NCI-H510A treated with DMSO at 0.1 percent for 48 hours (cell line): ENCODE results near the gene ANKRD23.

Experiments
- DNase-seq: peaks from one replicate; lab custom pipeline; 2025; lab: John Stamatoyannopoulos, UW

Gene ANKRD23

DNA sequence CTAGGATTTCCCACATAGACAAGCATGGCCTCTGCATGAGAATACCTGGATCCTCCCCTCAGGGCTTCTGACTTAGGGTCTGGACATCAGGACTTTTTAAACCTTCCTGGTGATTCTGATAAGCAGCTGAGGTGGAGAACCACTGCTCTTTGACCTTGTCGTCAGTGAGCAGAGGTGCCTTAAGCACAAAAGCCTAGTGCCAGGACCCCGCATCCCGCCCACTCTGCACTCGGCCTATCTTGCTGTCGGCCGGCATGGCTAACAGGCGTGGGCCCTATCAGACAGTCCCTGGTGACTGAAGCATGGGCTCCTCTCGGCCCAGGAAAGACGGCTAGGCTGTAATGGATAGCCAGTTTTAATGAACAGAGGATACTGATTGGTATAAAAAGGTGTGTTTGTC, 6.2 kb downstream of the ANKRD23 start:
- no peak for DNase-seq

DNA sequence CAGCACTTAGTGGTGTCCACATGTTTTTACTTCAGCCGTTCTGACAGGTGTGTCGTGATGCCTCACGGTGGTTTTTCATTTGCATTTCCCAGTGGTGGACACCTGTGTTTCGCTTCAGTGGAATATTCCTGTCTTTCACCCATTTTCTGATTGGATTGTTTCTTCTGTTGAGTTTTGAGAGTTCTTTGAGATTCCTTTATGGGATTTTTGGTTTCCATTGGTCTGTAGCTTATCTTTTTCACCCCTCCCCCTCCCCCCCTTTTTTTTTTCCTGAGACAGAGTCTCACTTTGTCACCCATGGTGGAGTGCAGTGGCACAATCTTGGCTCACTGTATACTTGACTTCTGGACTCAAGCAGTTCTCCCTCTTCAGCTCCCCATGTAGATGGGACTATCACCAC, 8.0 kb downstream of the ANKRD23 start:
- DNase-seq: no peak

DNA sequence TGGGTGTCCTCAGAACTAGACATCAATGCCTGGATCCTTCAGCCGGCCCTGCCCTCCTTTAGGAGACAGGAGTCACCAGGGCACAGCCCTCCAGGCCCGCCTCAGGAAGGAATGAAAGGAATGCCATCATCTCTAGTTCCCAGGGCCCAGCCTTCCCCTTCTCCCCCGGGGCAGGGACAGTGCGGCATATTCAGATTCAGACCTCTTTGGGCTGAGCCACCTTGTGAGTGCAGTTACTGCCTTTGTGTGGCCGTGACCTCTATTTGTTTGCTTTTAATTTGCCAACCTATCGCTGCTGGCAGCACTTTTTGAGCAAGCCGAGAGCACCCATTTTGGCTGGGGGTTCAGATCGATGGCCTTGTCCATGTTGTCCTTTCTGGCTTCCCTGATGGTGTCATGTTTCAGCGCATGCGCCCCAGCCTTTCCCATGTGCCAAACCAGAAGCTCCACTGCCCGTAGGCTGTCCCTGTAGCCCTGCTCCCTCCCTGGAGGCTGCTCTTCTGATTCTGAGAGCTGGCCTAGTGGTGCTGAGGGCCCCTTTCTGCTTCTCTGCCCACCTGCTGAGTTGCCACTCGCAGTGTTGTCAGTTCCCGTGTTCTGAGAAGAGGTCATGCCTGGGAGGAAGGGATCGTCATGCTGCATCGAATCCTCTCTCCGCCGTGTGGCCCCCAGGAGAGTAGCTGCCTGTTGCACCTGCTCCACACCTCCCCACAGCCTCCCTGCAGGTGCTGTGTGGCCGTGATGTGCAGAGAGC, 10.9 kb downstream of the ANKRD23 start:
- peak; percentile 99 for DNase-seq

DNA sequence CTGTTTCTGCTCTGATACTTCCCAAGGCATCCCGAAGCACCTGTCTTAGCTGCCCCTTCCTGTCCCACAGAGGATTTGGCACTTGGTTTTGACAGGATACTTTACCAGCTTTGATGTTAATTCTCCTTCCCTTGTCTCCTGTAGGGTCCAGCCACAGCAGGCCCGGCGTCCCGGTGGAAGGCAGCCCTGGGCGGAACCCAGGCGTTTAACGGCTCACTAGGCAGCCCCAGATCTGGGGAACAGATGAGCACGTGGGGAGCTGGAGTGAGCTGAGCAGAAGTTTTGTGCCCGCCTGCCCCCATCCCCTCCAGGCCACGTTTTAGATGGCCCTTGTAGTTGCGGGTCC, 11.4 kb downstream of the ANKRD23 start:
- DNase-seq: no peak

DNA sequence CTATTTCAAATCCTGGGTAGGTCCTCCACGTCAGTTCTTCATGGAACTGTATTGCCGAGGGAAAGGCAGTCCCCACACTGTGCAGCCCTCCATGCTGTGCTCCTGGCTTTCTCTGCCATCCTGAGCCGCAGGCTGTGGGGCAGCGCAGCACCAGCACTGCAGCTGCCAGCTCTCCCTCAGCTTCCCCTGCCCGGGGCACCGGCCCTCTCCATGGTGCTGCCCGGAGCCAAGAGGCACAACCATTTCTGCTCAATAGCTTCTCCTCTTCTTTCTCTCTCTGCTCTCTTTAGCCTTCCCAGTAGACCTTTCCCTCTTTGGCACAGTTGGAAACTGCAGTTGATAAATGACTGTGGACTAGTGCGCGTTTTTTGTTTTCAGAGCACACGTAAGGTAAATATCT, 12.1 kb downstream of the ANKRD23 start:
- no peak for DNase-seq

DNA sequence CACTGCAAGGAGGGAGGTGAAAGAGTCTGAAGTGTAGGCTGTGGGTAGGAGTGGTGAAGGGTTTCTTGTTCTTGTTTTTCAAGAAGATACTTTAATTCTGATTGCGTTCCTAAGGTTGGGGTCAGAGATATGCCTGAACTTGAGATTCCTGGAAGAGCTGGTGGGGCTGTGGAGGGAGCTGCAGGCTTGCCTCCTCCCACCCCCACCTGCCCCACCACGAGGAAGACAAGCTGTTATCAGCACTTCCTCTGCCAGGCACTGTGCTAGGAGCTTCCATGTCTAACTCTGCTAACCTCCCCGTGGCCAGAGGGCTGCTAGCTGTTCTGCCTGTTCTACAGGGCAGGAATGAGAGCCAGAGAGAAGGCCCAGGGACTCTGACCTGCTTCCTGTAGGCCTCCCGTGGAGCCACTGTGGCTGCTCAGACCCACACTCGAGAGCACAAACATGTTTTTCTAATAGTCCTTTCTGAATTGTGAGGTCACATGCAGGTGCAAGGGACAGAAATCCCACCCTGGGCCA, 13.7 kb downstream of the ANKRD23 start:
- DNase-seq: no peak

DNA sequence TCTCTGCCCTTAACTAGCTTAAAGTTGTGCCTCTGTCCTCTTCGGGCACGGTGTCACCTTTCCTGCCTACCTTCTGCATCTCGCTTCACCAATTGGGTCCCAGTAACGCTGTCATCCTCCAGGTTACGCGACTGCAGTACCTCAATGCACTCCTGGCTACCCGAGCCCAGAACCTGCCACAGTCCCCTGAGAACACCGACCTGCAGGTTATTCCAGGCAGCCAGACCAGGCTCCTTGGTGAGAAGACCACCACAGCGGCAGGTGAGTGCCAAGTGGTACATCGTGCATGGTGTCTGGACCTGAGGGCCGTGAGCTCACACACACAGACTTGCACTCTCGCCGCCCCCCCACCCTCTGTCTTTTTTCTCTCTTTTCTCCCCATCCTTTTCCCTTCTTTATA, 14.9 kb downstream of the ANKRD23 start:
- DNase-seq: no peak

DNA sequence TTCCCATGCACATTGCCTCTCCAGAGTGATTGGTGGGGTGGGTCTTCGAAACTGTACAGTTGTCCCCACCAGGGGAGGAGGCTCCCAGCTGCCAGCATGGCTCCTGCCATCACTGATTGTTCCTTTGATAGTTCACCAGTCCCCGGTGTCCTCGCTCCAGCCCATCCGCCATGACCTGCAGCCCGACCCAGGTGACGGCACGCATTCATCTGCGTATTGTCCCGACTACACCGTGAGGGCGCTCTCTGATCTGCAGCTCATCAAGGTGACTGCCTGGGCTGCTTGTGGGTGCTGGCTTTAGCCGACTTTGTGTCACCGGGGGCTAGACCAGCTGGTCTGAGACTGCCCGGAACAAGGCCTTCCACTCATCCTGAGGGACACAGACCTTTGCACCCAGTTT, 15.4 kb downstream of the ANKRD23 start:
- no peak for DNase-seq

DNA sequence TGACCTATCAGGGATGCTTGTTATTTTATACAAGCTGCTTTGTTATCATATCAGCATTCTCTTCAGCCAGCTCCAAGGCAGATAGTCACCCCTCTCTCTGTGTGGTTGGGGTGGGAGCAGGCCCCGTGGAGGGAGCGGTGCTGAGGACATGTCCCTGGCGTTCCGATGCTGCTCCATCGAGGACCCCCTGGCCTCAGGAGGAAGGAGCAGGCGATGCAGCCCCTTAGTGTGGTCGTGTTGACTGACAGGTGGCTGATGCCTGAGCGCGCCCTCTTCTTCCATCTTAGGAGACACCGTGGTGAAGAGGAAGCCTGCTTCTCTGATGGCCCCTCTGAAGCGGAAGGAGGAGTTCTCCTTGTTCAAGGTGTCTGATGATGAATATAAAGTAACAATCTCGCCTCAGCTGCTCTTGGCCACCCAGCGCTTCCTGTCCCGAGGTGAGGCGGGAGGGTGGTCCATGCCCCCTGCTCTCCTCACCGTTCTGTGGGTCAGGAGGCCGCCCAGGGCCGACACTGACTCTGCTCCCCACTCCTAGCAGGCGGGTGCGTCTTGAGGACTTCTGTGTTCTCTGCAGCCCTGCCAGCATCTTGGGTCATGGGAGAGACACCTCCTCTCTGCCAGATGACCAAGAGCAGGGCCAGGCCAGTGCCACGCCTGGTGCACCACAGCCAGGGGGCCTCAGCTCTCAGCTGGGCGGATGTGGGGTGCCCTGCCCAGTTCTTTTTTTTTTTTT, 17.1 kb downstream of the ANKRD23 start:
- no peak for DNase-seq

DNA sequence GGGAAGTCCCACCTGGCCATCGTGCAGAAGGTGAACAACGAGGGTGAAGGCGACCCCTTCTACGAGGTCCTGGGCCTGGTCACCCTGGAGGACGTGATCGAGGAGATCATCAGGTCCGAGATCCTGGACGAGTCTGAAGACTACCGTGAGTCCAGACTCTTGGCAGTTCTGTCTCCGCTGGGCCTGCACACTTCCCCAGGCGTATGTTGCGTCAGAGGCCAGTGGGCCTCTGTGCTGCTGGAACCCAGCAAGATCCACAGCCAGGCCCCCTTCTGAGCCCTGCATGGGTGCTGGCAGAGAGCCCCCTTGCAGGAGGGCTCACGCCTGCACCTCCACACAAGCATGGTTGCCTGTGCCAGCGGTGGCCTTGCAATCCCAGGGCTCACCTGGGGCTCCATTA, 18.8 kb downstream of the ANKRD23 start:
- no peak for DNase-seq

DNA sequence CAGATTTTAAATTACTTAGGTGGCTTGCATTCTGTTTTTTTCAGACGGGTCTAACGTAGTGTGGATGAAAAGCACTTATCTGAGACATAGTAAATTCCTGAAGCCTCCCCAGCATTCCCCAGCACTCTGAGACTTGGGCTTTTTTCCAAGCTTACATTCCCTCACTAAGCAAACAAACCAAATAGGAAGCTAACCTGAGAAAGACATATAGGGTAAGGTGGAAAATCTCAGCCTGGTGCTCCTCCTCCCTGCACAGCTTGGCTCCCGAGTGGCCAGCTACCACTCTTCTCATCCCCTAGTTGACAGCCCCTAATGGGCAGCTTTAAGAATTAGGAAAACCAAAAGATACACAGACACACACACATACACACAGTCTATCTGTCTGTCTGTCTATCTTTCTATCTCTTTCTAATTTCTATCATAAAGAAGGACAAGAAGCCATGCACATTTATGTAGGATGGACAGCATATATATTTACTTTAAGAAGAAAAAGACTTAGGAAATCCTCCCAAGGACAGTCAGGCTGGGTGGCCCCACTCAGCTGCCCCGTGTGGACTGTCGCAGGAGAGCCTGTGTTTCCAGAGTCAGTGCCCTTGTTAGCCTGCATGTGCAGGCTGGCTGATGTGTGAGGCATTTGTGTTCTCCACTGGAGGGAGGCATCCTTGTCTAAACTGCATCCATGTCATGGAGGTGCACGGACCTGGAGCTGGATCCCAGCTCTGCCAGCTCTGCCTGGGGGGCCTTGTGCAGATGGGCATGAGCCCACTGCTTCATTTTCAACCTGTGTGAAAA, 19.5 kb downstream of the ANKRD23 start:
- DNase-seq: no peak

DNA sequence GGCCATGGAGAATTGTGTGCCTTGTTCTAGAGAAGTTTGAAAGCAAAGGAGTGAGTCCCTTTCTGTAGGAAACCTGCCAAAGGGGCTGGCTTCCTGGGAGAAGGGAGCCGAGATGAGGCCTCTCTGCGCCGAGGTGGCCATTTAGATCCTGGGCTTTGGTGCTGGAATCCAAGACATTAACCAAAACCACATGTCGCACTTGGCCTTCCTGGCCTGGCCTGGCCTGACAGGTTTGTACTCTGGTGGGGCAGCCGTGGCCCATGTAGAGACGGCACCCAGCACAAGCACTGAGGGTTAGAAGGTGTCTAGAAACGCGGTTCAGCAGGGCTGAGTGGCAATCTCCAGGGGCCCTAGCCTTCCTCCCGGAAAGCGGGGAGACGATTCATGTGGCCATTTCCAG, 20.6 kb downstream of the ANKRD23 start:
- DNase-seq: no peak

DNA sequence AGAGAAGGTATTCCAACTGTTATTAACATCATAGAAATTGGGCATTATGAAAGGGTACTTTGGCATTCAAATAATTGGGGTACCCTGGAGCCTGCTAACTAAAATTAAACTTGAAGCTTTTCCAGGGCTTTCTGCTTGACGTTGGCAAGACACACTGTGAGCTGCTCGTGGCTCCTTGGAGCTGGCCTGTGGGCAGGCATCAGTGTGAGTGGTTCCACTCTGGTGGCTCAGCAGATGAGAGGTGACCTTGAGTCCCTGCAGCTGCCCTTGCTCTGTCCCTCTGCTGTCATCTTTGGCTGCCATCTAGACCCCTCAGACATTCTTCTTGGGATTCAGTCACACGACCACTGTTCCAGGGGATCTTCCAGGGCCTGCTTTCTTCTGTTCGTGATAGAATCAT, 21.0 kb downstream of the ANKRD23 start:
- no peak for DNase-seq

DNA sequence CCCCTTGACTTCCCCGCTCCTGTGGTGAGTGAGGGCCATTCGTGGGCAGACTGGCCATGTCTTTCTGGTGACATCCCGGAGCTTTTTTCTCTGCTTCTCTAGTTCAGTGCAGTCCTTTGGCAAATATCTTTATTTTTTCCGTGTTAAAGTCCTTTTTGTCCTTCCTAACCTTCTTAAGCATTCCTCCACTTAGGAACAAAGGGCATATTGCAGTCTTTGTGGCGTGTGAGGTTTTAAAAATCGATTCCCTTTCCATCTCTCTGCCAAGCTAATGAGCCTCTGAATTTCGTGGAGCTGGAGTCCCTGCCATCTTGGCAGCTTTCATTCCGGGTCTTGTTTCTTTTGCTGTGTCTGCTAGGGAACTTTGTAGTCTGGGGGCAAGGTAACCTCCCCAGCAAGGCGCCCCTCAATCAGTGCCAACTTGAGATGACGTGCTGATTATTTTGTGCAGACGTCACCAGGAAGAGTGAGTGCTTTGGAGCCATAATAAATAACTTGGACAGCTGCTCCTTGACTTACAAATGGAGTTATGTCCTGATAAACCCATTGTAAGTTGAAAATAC, 22.6 kb downstream of the ANKRD23 start:
- DNase-seq: no peak

DNA sequence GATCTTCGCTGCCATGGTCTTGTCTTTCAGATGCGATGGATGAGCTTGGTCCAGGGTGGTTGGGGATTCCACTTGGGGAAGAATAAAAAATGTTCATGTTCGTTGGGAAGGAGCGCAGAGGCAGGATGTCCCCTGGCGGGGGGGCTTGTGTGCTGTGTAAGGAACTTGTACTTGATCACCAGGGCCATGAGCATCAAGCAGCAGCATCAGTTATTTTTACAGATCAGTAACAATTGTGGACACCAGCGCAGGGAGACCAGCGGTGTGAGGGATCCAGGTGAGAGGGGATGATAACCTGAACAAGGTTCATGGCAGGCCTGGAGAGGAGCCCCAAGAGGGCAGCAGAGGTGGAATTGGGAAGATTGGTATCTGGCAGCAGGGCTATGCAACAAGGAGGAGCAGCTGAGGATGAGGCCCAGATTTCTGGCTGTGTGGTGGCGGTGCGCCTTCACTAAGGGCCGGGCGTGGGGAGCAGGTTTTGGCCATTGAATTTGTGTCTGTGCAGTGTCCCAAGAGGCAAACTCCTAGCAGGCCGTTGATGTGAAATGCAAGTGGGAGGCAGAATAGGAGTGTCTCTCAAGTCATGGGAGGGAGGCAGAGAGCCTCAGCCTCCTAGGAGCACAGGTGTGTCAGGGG, 23.8 kb downstream of the ANKRD23 start:
- no peak for DNase-seq

DNA sequence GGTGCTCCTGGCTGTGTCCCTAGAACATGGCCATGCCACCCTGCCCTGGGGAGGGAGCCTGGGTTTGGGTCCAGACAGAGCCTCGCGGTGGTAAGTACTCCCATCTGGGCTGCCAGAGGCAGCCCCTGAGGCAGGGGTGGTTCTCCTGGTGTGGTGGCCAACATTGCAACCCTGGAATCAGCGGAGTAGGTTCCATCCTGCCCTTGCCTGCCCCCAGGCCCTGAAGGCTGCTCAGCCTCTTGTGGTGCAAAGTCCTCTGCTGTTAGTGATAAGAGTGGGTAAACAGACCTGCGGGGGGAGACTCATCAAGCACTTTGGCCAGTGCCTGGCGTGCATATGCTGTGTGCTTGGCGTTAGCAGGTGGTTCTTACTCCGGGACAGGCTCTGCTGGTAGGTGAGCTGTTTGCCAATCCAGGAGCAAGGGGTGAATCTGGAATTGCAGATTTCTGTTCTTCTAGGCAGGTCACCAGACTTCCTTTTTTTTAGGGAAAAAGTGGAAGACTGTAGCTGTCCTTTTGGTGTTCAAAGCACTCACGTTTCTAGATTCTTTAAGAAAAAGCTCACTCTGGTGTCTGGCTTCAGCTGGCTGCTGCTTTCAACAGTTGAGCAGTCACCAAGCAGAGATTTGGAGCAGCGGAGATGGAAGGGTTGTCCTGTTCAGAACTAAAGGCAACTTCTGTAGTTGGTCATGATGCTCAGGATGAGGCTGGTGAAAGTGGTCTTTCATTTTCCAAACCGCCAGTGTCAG, 24.5 kb downstream of the ANKRD23 start:
- peak; percentile 81 for DNase-seq

DNA sequence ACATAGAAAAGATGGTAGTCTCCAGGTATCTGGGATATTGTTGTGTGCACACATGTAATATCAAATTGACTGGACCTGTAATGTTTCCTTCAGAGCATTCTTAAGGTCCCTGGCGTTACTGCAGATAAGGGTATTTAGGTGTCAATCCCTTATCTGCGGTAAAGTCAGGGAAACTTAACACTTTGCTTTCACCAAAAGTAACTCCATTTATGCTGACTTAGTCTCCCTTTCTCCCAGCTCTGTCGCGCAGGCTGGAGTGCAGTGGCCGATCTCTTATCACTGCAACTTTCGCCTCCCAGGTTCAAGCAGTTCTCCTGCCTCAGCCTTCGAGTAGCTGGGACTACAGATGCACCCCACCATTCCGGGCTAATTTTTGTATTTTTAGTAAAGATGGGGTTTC, 25.9 kb downstream of the ANKRD23 start:
- DNase-seq: no peak

DNA sequence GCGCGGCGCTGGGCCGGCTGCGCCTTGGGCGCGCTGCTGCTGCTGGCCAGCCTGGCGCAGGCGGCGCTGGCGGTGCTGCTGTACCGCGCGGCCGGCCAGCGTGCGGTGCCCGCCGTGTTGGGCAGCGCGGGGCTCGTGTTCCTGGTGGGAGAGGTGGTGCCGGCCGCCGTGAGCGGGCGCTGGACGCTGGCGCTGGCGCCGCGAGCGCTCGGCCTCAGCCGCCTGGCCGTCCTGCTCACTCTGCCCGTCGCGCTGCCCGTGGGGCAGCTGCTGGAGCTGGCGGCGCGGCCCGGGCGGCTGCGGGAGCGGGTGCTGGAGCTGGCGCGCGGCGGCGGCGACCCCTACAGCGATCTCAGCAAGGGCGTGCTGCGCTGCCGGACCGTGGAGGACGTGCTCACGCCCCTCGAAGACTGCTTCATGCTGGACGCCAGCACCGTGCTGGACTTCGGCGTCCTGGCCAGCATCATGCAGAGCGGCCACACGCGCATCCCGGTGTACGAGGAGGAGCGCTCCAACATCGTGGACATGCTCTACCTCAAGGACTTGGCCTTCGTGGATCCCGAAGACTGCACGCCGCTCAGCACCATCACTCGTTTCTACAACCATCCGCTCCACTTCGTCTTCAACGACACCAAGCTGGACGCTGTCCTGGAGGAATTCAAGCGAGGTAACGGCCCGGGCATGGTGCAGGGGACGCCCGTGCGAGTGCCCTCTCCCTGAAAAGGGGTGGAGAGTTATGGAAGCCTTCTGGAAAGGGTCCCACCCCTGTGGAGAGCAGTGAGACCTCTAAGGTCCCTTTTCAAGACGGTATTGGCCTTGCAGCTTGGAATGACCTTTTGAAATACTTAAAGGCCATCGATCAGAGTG, 26.8 kb downstream of the ANKRD23 start:
- no peak for DNase-seq

DNA sequence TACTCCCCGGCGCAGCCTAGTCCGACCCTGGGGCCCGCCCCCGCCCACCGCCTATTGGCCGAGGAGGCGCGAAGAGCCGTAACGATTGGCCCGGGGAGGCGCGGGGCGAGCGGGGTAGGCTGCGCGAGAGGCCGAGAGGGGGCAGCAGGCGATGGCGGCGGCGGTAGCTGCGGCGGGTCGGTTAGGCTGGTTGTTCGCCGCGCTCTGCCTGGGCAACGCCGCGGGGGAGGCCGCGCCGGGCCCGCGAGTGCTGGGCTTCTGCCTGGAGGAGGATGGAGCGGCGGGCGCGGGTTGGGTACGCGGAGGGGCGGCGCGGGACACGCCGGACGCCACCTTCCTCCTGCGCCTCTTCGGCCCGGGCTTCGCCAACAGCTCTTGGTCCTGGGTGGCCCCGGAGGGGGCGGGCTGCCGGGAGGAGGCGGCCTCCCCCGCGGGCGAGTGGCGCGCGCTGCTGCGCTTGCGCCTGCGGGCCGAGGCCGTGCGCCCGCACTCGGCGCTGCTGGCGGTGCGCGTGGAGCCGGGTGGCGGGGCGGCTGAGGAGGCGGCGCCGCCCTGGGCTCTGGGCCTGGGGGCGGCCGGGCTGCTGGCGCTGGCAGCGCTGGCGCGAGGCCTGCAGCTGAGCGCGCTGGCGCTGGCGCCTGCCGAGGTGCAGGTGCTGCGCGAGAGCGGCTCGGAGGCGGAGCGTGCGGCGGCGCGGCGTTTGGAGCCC, 27.5 kb downstream of the ANKRD23 start, which contains the start of gene CNNM3:
Gene CNNM3, plus strand, starts transcription at position 142 of the 709 bp plus-strand sequence. Its CDS starts 10 bp downstream, at position 152.
- DNase-seq: peak; percentile 90
